GM18517 (cell line): Measurements from ENCODE around the gene PDE4A.
A peak's percentile ranks its signal among the peaks of the same experiment; 100 is the strongest.
"Not testable (repeated sequence)": the region's sequence is repeated elsewhere in the genome, so short reads cannot be mapped to it uniquely, and the experiment has no call there.

Experiments
- ATAC-seq: cut with Tn5 transposase; IDR thresholded peaks from one replicate; pipeline ENCODE4 v1.9.1; 2021; ENCODE audit warnings: mild to moderate bottlenecking, moderate library complexity; ENCODE audit not compliant: unreplicated experiment

The PDE4A gene

DNA sequence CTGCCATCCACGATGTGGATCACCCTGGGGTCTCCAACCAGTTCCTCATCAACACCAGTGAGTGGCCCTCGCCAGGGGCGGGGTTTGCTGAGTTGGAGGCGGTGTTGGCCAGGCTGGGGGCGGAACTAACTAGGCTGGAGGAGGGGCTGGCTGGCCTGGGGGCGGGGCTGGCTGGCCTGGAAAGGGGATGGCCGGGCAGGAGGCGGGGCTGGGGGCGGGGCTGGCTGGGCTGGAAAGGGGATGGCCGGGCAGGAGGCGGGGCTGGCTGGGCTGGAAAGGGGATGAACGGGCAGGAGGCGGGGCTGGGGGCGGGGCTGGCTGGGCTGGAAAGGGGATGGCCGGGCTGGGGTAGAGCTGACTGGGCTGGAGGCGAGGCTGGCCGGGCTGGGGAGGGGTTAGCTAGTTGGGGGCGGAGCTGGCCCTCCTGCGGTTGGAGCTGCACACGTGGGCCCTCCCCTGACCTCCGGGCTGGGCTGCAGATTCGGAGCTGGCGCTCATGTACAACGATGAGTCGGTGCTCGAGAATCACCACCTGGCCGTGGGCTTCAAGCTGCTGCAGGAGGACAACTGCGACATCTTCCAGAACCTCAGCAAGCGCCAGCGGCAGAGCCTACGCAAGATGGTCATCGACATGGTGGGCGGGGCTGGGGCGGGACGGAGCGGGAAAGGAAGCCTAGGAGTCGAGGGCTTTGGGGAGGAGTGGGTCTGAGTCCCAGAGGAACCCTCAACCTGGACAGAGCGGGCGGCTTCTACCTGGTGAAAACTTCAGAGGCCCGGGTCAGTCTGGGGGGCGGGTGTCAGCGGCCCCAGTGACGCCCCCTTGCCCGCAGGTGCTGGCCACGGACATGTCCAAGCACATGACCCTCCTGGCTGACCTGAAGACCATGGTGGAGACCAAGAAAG is 41.0 kb downstream of the PDE4A start:
- ATAC-seq: peak; percentile 64

DNA sequence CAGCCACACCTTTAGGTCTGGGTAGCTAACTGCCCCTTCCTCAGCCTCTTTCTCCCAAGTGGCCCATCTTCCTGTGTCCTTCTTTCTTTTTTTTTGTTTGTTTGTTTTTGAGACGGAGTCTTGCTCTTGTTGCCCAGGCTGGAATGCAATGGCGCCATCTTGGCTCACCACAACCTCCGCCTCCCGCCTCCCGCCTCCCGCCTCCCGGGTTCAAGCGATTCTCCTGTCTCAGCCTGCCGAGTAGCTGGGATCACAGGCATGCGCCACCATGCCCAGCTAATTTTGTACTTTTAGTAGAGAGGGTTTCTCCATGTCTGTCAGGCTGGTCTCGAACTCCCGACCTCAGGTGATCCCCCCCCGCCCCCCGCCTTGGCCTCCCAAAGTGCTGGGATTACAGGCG is 41.7 kb downstream of the PDE4A start:
- not testable (repeated sequence) for ATAC-seq

- ATAC-seq: no peak
Observed at GRCh38 chr19:10462557-10462956, 42.2 kb downstream of the PDE4A start.

DNA sequence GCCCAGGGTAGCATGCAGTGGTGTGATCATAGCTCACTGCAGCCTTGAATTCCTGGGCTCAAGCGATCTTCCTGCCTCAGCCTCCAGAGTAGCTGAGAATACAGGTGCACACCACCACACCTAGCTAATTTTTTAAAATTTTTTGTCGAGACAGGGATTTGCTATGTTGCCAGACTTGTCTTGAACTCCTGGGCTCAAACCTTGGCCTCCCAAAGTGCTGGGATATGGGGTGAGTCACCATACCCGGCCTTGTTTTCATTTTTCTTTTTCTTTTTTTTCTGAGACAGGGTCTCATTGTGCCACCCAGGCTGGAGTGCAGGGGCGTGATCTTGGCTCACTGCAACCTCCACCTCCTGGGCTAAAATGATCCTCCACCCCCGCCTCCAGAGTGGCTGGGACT is 44.1 kb downstream of the PDE4A start:
- no peak for ATAC-seq

- ATAC-seq: no peak
Observed at GRCh38 chr19:10467104-10467706, 46.9 kb downstream of the PDE4A start.

DNA sequence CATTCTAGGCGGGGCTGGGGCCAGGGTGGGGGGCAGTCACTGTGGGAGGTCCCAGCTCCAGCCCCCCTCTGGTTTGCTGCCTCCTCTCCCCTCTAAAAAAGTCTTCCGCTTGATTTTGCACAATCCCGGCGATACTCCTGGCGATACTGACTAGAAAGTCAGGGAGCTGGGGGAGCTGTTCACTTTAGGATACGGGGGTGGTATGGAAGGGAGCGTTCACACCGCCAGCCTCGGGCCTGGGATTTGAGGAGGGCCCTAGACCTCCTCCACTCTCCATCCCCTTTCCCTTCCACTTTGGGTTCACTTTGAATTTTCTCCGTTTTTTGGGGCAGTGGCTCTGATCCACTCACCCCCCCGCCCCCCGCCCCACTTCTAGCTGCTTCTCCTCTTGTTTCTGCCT is 47.8 kb downstream of the PDE4A start:
- ATAC-seq: no peak

GRCh38 chr19:10471909-10472308 is 51.6 kb downstream of the PDE4A start:
- no peak for ATAC-seq

GRCh38 chr19:10473192-10473591 is 52.9 kb downstream of the PDE4A start:
- ATAC-seq: no peak

DNA sequence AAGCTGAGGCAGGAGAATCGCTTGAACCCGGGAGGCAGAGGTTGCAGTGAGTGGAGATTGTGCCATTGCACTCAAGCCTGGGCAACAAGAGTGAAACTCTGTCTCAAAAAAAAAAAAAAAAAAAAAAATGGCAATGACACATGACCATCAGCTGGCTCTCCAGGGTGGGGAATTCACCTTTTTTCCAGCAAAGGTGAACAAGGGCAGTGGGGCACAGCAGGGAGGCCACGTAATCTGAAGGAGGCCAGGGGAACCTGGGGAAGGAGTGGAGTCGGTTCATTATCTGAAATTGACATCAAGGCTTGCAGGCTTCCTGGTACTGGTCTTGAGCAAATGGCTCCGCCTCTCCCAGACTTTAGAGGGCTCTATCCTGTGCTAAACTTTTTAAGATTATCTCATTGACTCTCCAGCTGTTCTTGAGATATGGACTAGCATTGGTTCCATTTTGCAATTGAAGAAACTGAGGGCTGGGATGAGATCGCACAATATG is 54.7 kb downstream of the PDE4A start:
- ATAC-seq: no peak

- ATAC-seq: no peak
Observed at GRCh38 chr19:10478476-10478875, 58.1 kb downstream of the PDE4A start.

- ATAC-seq: no peak
Observed at GRCh38 chr19:10478903-10479384, 58.6 kb downstream of the PDE4A start.

GRCh38 chr19:10486551-10486950 is 66.2 kb downstream of the PDE4A start:
- no peak for ATAC-seq

DNA sequence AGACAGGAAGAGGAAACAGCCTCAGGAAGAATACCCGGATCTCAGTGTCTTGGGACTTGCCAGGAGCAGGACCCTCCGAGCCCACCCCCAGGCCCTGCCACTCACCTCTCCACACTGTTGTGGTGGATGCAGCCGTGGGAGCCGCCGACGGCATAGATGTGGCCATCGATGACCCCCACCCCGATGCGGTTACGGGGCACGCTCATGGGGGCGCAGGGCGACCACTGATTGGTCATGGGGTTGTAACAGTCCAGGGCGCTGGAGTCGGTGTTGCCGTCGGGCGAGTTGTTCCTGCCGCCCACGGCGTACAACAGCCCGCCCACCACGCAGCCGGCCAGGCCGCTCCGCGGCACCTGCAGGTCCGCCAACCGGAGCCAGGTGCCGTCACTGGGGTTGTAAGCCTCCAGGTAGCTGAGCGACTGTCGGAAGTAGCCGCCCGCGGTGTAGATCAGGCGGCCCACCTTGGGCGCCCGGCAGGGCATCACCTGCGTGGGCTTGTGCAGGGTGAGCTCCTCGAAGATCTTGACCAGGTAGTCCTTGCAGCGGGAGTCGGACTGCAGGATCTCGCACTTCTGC is 71.2 kb downstream of the PDE4A start:
- no peak for ATAC-seq

DNA sequence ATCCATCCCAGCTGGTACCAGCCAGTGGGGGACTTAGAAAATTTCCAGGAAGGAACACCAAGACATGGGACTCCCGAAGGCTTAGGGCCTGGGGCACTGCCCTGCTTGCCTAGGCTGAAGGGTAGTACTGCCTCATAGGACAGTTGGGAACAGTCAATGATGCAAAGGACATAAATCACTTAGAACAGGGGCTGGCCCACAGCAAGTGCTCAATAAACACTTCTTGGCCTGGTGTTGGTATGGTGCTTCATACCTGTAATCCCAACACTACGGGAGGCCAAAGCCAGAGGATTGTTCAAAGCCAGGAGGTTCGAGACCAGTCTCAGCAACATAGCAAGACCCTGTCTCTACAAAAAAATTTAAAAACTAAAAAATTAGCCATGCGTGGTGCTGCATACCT is 77.0 kb downstream of the PDE4A start:
- no peak for ATAC-seq

DNA sequence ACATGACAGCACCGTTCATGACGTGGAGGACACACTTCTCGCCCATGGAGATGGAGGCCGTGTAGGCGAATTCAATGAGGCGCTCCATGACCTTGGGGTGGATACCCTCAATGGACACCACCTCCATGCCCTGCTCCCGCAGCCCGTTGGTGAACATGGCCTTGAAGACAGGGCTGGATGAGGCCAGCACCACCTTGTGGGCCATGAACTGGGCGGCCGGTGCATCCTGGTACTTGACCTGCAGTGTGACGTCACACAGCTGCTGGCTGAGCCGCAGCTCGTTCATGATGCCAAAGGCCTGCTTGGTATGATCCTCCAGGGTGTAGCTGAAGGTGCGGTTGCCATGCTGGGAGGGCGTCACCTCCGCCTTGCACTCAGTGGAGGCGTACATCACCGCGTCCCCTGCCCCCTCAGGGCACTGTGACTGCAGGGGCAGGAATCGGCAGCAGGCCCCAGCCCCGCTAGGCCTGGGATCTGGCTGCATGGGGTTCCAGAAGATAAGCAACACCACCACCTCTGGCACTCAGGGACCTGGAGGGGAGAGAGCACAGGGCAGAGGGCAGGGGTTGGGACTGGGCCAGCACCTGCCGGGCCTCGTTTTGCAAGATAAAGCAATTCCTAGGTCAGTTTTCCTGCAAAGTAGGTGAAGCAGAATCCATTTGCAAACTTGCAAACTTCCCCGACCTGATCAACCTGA is 79.4 kb downstream of the PDE4A start:
- no peak for ATAC-seq

- no peak for ATAC-seq
Observed at GRCh38 chr19:10500247-10500592, 79.9 kb downstream of the PDE4A start.

GRCh38 chr19:10501971-10502523 is 81.7 kb downstream of the PDE4A start:
- peak; percentile 32 for ATAC-seq

- ATAC-seq: peak; percentile 69
Observed at GRCh38 chr19:10502524-10503001, 82.2 kb downstream of the PDE4A start.

DNA sequence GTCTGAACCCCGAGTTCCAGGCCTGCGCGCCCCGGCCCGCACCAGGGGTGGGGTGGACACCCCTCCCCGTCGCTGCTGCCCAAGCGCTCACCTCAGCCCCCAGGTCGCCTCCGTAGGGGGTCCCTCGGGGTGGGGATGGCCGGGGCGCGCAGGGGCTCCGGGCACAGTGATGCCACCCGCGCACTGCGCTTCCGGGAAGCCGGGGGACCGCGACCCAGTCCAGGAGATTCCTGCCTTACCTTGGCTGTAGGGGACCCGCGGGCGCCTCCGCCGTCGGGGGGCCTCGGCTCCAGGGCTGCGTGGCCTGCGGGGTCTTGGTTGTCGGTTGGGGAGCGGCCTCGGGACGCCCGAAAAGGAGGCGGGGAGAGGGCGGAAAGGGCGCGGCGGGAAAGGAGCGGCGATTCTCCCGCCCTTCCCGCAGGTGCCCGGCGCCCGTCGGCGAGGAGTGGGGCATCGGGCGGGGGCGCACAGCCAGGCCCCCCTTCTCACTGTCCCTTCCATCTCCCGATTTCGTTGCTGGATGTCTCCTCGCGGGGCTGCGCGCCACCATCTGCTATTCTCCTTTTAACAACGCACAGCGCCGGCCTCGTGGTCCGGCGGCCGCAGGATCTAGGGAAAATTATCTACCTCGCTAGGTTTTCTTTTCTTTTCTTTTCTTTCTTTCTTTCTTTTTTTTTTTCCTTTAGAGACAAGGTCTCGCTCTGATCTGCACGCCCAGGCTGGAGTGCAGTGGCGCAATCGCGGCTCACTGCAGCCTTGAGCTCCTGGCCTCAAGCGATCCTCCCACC is 82.9 kb downstream of the PDE4A start, which contains the start of gene KEAP1:
Gene KEAP1, minus strand, starts transcription at position 355 of the 788 bp plus-strand sequence. CDS start 3,323 bp downstream, outside the sequence.
- ATAC-seq: peak; percentile 20
